ENCODE results near the gene PKM. TPM values are rescaled to one million over a fixed set of nuclear protein-coding genes. Genes with fewer than 3 reads are reported as not detected.
A peak's percentile ranks its signal among the peaks of the same experiment; 100 is the strongest.

Gene PKM
- total RNA-seq, 2 experiments from 2014 or later = 202 to 203 TPM

DNA sequence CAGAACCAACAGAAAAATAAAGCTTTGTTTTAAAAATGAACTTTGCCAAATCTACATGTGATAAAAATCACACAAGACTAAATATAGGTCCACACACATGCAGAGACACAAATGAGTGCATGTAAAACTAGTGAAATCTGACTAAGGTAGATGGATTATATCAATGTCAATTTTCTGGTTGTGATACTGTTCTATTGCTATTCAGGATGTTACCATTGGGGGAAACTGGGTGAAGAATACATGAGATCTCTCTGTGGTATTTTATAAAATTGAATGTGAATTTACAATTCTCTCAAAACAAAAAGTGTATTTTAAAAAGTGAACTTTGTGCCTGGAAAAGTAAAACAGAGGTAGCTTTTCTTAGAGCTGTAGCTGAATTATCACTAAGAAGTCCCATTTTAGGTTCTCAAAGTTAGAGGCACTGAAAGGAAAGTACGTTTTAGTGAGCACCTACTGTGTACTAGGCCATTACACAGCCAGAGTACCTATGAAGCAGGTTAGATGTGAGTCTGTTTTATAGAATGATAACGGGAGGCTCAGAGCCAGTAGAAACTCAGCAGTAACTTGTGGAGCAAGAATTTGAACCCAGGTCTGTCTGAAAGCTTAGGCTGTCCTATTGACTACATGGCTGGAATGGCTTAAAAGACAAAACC is 41.6 kb downstream of the PKM start:
- Histone ChIP-seq H3K4me1 (ENCODE audit: insufficient read depth, low read length) (no peaks in the 10 kb centered on the region), H3K4me3 (ENCODE audit: low read length) (no peak overlapping the region), H3K36me3 (ENCODE audit: insufficient read depth, low read length) (no peaks in the 10 kb centered on the region), H3K9me3 (ENCODE audit: control insufficient read depth in 1 of 2, insufficient read depth in 1 of 2, low read length in 2 of 2) (no peaks in the 10 kb centered on the region), H3K27ac (ENCODE audit: low read depth in 1 of 2, low read length in 2 of 2) (no peak overlapping the region), H3K27me3 (ENCODE audit: control insufficient read depth in 1 of 2, insufficient read depth in 2 of 2, low read length in 2 of 2) (peaks cover 4 to 24% of the 10 kb centered on the region in 2 experiments)
- Mint-ChIP-seq H3K4me1 (ENCODE audit: low read depth) (no peaks in the 10 kb centered on the region), H3K4me3 (no peak overlapping the region), H3K27ac (no peak overlapping the region), H3K36me3 (ENCODE audit: low read depth) (no peaks in the 10 kb centered on the region), H3K27me3 (peaks cover 36% of the 10 kb centered on the region), H3K9me3 (no peaks in the 10 kb centered on the region)
- ChIA-PET POLR2A (no interaction called here), CTCF (no interaction called here)
- DNase-seq = no peak
- no peak for ATAC-seq (ENCODE audit: poor library complexity)
- TF ChIP-seq CTCF (IDR thresholded peaks at IDR 0.05) = no peak
- intact Hi-C loops (cut with DNase I, micrococcal nuclease) = no loop called here

GRCh38 chr15:72184165-72184811 is 46.7 kb downstream of the PKM start:
- no peak overlapping the region for H3K27ac Mint-ChIP-seq
- no peak for TF ChIP-seq CTCF (IDR thresholded peaks at IDR 0.05)
- DNase-seq (peak in 1 of 14 experiments; percentile 3), ATAC-seq (ENCODE audit: poor library complexity) (no peak)
- CTCF ChIA-PET = no interaction called here
- H3K4me3 ChIP-seq (ENCODE audit: low read length) = no peak overlapping the region
- no peaks in the 10 kb centered on the region for H3K4me1 ChIP-seq (ENCODE audit: insufficient read depth, low read length)
- H3K27ac ChIP-seq (ENCODE audit: low read depth in 1 of 2, low read length in 2 of 2) = no peak overlapping the region
- POLR2A ChIA-PET = interaction anchor here (0.6 kb wide), 1 partner anchor 1511 kb away, joined by 4 read pairs; no protein-coding TSS in a partner anchor
- no peaks in the 10 kb centered on the region for H3K9me3 ChIP-seq (ENCODE audit: control insufficient read depth in 1 of 2, insufficient read depth in 1 of 2, low read length in 2 of 2)
- H3K4me3 Mint-ChIP-seq = no peak overlapping the region
- intact Hi-C loops (cut with DNase I, micrococcal nuclease) = no loop called here
- H3K27me3 ChIP-seq (ENCODE audit: control insufficient read depth in 1 of 2, insufficient read depth in 2 of 2, low read length in 2 of 2) = peaks cover 18 to 29% of the 10 kb centered on the region in 2 experiments
- peaks cover 43% of the 10 kb centered on the region for H3K27me3 Mint-ChIP-seq
- H3K36me3 Mint-ChIP-seq (ENCODE audit: low read depth) = no peaks in the 10 kb centered on the region
- no peaks in the 10 kb centered on the region for H3K9me3 Mint-ChIP-seq
- H3K36me3 ChIP-seq (ENCODE audit: insufficient read depth, low read length) = no peaks in the 10 kb centered on the region
- H3K4me1 Mint-ChIP-seq (ENCODE audit: low read depth) = no peaks in the 10 kb centered on the region

GRCh38 chr15:72183781-72184164 is 47.2 kb downstream of the PKM start:
- Mint-ChIP-seq H3K36me3 (ENCODE audit: low read depth) (no peaks in the 10 kb centered on the region), H3K9me3 (no peaks in the 10 kb centered on the region), H3K27ac (no peak overlapping the region), H3K4me1 (ENCODE audit: low read depth) (no peaks in the 10 kb centered on the region), H3K27me3 (peaks cover 42% of the 10 kb centered on the region), H3K4me3 (no peak overlapping the region)
- intact Hi-C loops (cut with DNase I, micrococcal nuclease) = no loop called here
- Histone ChIP-seq H3K36me3 (ENCODE audit: insufficient read depth, low read length) (no peaks in the 10 kb centered on the region), H3K4me3 (ENCODE audit: low read length) (no peak overlapping the region), H3K4me1 (ENCODE audit: insufficient read depth, low read length) (no peaks in the 10 kb centered on the region), H3K27ac (ENCODE audit: low read depth in 1 of 2, low read length in 2 of 2) (no peak overlapping the region), H3K9me3 (ENCODE audit: control insufficient read depth in 1 of 2, insufficient read depth in 1 of 2, low read length in 2 of 2) (no peaks in the 10 kb centered on the region), H3K27me3 (ENCODE audit: control insufficient read depth in 1 of 2, insufficient read depth in 2 of 2, low read length in 2 of 2) (peaks cover 21 to 24% of the 10 kb centered on the region in 2 experiments)
- DNase-seq (peak in 1 of 14 experiments; percentile 3), ATAC-seq (ENCODE audit: poor library complexity) (no peak)
- POLR2A ChIA-PET = no interaction called here
- no peak for TF ChIP-seq CTCF (IDR thresholded peaks at IDR 0.05)
- CTCF ChIA-PET = no interaction called here

Measured in CD4-positive, alpha-beta T cell (primary cell).